Astrocyte of the spinal cord (primary cell): ENCODE measurements around the gene OR13G1.

ENCODE experiments used
- DNase-seq: peaks from one replicate; pipeline ENCODE4 v3.0.0; 2011; ENCODE audit warnings: low read depth, low spot score
- H3K4me3 ChIP-seq: 2 replicates; pipeline ENCODE4 v1.5.1; 2011; ENCODE audit warnings: low read depth, mild to moderate bottlenecking, low read length, moderate library complexity
- in situ Hi-C: cut with HindIII; loops from 2 replicates; pipeline ENCODE4 v1.10.0; 2017; ENCODE audit warnings: low sequenced_read_pairs
- TF ChIP-seq, protein P1 (sequence below): IDR thresholded peaks from 2 replicates; pipeline ENCODE4 v1.5.1; 2012; ENCODE audit warnings: low read depth, mild to moderate bottlenecking, low read length, inconsistent platforms

Gene OR13G1

GRCh38 chr1:247680171-247680570, 632 bp upstream of the OR13G1 start:
- H3K4me3 ChIP-seq: no peak overlapping the region
- no peak for DNase-seq
- TF ChIP-seq, protein P1, sequence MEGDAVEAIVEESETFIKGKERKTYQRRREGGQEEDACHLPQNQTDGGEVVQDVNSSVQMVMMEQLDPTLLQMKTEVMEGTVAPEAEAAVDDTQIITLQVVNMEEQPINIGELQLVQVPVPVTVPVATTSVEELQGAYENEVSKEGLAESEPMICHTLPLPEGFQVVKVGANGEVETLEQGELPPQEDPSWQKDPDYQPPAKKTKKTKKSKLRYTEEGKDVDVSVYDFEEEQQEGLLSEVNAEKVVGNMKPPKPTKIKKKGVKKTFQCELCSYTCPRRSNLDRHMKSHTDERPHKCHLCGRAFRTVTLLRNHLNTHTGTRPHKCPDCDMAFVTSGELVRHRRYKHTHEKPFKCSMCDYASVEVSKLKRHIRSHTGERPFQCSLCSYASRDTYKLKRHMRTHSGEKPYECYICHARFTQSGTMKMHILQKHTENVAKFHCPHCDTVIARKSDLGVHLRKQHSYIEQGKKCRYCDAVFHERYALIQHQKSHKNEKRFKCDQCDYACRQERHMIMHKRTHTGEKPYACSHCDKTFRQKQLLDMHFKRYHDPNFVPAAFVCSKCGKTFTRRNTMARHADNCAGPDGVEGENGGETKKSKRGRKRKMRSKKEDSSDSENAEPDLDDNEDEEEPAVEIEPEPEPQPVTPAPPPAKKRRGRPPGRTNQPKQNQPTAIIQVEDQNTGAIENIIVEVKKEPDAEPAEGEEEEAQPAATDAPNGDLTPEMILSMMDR: no peak
- in situ Hi-C loops: no loop called here

DNA sequence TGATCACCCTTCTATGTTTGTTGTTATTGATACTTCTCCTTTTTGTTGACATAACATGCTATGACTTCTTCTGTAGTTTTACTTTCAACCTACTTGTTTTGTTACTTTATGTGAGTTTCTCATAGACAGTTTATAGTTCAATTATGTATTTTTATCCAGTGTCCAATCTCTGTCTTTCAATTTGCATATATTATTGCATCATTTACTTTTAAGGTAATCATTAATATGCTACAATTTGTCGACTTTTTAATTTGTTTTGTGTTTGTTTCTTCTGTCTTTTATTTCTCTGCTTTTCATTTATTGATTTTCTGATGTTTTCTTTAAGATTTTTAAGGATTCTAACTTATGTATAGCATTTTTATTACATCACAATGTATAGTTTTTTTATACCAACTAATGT, 10.3 kb downstream of the OR13G1 start:
- in situ Hi-C loops: no loop called here
- TF ChIP-seq, protein P1: no peak
- no peak for DNase-seq
- no peak overlapping the region for H3K4me3 ChIP-seq

- in situ Hi-C loops: no loop called here
- H3K4me3 ChIP-seq: no peak overlapping the region
- DNase-seq: no peak
- TF ChIP-seq, protein P1: no peak
Measured at GRCh38 chr1:247656221-247656875, 23.2 kb downstream of the OR13G1 start.

DNA sequence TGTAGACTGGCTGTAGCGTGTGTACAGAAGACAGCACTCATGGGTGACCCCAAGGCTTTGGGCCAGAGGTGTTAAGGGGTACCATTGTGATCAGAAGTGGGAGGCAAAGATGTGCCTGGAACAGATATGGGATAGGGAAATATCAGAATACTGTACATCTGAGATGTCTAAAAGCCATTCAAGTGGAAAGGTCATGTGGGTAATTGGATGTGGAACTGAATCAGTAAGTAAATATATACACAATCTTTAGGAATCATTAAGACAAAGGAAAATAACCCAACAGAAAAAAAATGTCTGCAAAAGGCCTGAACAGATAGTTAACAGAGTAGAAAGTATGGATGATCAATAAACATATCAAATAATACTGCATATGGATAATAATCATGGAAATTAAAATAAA, 26.5 kb downstream of the OR13G1 start:
- no peak for DNase-seq
- in situ Hi-C loops: no loop called here
- H3K4me3 ChIP-seq: no peak overlapping the region
- TF ChIP-seq, protein P1: no peak

DNA sequence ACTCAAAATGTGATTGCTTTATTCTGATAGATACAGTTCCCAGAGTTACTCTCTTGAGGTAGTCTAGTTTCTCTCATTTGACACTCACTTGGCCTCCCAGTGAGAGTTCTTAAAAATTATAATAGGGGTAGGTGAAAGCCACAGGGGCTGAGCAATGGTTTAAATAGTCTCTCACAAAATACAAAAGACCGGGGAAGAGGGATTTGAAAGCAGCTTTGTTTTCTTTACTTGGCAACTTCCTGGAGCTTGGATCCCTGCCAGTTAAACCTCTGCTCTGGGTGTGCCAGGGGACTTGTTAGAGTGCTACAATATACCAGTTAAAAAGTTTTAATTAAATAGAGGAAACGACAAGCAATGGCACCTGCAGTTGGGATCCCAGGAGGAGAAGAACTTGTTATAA, 31.7 kb downstream of the OR13G1 start:
- in situ Hi-C loops: no loop called here
- no peak overlapping the region for H3K4me3 ChIP-seq
- peak; percentile 15 for DNase-seq
- TF ChIP-seq, protein P1: no peak

DNA sequence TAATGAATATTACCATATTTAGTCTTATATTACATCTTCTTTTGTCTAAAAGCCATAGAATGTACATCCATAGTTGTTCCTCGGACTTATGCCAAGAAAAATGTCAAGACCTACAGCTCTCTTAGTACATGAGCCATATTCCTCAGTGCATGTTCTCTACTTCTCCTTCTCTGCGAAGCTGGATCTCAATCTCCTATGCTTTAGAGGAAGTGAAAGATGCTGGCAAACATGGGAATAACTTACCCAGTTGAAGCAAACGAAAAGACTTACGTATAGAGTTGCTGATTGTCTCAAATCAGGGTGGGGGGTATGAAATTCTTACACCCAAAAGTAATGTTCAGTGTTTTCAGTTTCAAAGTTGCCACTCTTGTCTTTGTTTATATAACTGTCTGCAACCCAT, 32.7 kb downstream of the OR13G1 start:
- H3K4me3 ChIP-seq: no peak overlapping the region
- TF ChIP-seq, protein P1: no peak
- no peak for DNase-seq
- in situ Hi-C loops: no loop called here

- H3K4me3 ChIP-seq: no peak overlapping the region
- in situ Hi-C loops: no loop called here
- DNase-seq: no peak
- TF ChIP-seq, protein P1: no peak
Measured at GRCh38 chr1:247642742-247643141, 36.8 kb downstream of the OR13G1 start.
